ENCODE results near the gene KRTAP10-4.

- TF ChIP-seq, protein P1, sequence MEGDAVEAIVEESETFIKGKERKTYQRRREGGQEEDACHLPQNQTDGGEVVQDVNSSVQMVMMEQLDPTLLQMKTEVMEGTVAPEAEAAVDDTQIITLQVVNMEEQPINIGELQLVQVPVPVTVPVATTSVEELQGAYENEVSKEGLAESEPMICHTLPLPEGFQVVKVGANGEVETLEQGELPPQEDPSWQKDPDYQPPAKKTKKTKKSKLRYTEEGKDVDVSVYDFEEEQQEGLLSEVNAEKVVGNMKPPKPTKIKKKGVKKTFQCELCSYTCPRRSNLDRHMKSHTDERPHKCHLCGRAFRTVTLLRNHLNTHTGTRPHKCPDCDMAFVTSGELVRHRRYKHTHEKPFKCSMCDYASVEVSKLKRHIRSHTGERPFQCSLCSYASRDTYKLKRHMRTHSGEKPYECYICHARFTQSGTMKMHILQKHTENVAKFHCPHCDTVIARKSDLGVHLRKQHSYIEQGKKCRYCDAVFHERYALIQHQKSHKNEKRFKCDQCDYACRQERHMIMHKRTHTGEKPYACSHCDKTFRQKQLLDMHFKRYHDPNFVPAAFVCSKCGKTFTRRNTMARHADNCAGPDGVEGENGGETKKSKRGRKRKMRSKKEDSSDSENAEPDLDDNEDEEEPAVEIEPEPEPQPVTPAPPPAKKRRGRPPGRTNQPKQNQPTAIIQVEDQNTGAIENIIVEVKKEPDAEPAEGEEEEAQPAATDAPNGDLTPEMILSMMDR (conservative IDR thresholded peaks at IDR 0.05; ENCODE audit: low read depth in 2 of 2), result no peak
- TF ChIP-seq POLR2AphosphoS5 (IDR thresholded peaks at IDR 0.05; ENCODE audit: low read depth), result no peak
- TF ChIP-seq CREB1 (CRISPR knock-in tag; IDR thresholded peaks at IDR 0.05; ENCODE audit: low read depth), result no peak
- TF ChIP-seq, protein P2, sequence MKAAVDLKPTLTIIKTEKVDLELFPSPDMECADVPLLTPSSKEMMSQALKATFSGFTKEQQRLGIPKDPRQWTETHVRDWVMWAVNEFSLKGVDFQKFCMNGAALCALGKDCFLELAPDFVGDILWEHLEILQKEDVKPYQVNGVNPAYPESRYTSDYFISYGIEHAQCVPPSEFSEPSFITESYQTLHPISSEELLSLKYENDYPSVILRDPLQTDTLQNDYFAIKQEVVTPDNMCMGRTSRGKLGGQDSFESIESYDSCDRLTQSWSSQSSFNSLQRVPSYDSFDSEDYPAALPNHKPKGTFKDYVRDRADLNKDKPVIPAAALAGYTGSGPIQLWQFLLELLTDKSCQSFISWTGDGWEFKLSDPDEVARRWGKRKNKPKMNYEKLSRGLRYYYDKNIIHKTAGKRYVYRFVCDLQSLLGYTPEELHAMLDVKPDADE (IDR thresholded peaks at IDR 0.05), result no peak
- no peak for TF ChIP-seq ZNF114 (CRISPR knock-in tag; IDR thresholded peaks at IDR 0.05)
- no peak for TF ChIP-seq EZH2phosphoT487 (IDR thresholded peaks at IDR 0.05; ENCODE audit: unreplicated experiment)
- TF ChIP-seq EZH2 (IDR thresholded peaks at IDR 0.05; ENCODE audit: low read depth, unreplicated experiment), result no peak
- TF ChIP-seq ZNF331 (CRISPR knock-in tag; IDR thresholded peaks at IDR 0.05; ENCODE audit: low read depth), result no peak
These were observed 14.8 kb upstream of the KRTAP10-4 start, which contains the start of gene KRTAP10-3 for GRCh38 chr21:44558695-44559094.

Measured in GM23338 (cell line).